ENCODE data around the gene CTF1. TPM values are rescaled to one million over a fixed set of nuclear protein-coding genes. Genes with fewer than 3 reads are reported as not detected.
A peak's percentile ranks its signal among the peaks of the same experiment; 100 is the strongest.
"Not testable (repeated sequence)": the region's sequence is repeated elsewhere in the genome, so short reads cannot be mapped to it uniquely, and the experiment has no call there.

CTF1 gene
- 0.38 TPM for total RNA-seq
- polyA plus RNA-seq: 3.8 TPM
- long read RNA-seq, donor 1: 0 reads
- long read RNA-seq, donor 2: 0 reads
- long read RNA-seq, donor 3: 0 reads
- long read RNA-seq, donor 4: 0 reads
- long read RNA-seq, donor 5, partial matches to known transcripts: 6 of 7 reads
- long read RNA-seq, donor 5, other reads (novel, unspliced or antisense): 0 of 7 reads
- long read RNA-seq, donor 6: 0 reads
- long read RNA-seq, donor 7, partial matches to known transcripts: 0 of 1 reads
- long read RNA-seq, donor 7, other reads (novel, unspliced or antisense): 0 of 1 reads
- long read RNA-seq, donor 8, partial matches to known transcripts: 0 of 1 reads
- long read RNA-seq, donor 8, other reads (novel, unspliced or antisense): 0 of 1 reads
- long read RNA-seq, donor 9, partial matches to known transcripts: 0 of 1 reads
- long read RNA-seq, donor 9, other reads (novel, unspliced or antisense): 0 of 1 reads
- long read RNA-seq, donor 10, partial matches to known transcripts: 0 of 1 reads
- long read RNA-seq, donor 10, other reads (novel, unspliced or antisense): 0 of 1 reads

GRCh38 chr16:30896261-30896888 is at the start of gene CTF1:
CTF1 (plus strand) TSS chr16:30896614; CDS start chr16:30896644, 30 bp downstream.
- Histone ChIP-seq H3K4me1 (ENCODE audit: control insufficient read depth in 2 of 2, insufficient read depth in 2 of 2, low read length in 2 of 2) (peaks cover 22 to 44% of the 10 kb centered on the region in 2 donors), H3K4me3 (ENCODE audit: low read length in 2 of 2) (peak within 1 kb of the TSS; percentile 60 to 61), H3K27ac (ENCODE audit: low read depth in 1 of 2, low read length in 1 of 2) (peak within 1 kb of the TSS; percentile 92 to 95), H3K9me3 (ENCODE audit: control insufficient read depth in 2 of 2, insufficient read depth in 1 of 2, low read length in 1 of 2) (no peaks in the 10 kb centered on the region), H3K27me3 (ENCODE audit: control insufficient read depth in 2 of 2, insufficient read depth in 1 of 2, low read length in 1 of 2) (no peaks in the 10 kb centered on the region), H3K36me3 (ENCODE audit: control insufficient read depth in 2 of 2, insufficient read depth in 2 of 2, low read length in 1 of 2) (peaks cover 0 to 8% of the 10 kb centered on the region in 2 donors)
- WGBS: 26% methylated on average over 31 of the region's 31 CpGs
- peak in 1 of 9 donors; percentile 54 for DNase-seq (ENCODE audit: low read depth in 6 of 9, low spot score in 9 of 9)

- Histone ChIP-seq H3K9me3 (ENCODE audit: control insufficient read depth in 2 of 2, insufficient read depth in 1 of 2, low read length in 1 of 2) (no peaks in the 10 kb centered on the region), H3K36me3 (ENCODE audit: control insufficient read depth in 2 of 2, insufficient read depth in 2 of 2, low read length in 1 of 2) (no peaks in the 10 kb centered on the region), H3K27me3 (ENCODE audit: control insufficient read depth in 2 of 2, insufficient read depth in 1 of 2, low read length in 1 of 2) (no peaks in the 10 kb centered on the region), H3K4me3 (ENCODE audit: low read length in 2 of 2) (no peak overlapping the region), H3K4me1 (ENCODE audit: control insufficient read depth in 2 of 2, insufficient read depth in 2 of 2, low read length in 2 of 2) (peaks cover 5 to 25% of the 10 kb centered on the region in 2 donors), H3K27ac (ENCODE audit: low read depth in 1 of 2, low read length in 1 of 2) (no peak overlapping the region)
- DNase-seq (ENCODE audit: low read depth in 6 of 9, low spot score in 9 of 9): no peak
- WGBS: 98% methylated on average over 4 of the region's 4 CpGs
Observed at GRCh38 chr16:30846649-30847402, 49.6 kb upstream of the CTF1 start.

- Histone ChIP-seq H3K4me1 (ENCODE audit: control insufficient read depth in 2 of 2, insufficient read depth in 2 of 2, low read length in 2 of 2) (peaks cover 2 to 16% of the 10 kb centered on the region in 2 donors), H3K4me3 (ENCODE audit: low read length in 2 of 2) (no peak overlapping the region), H3K27me3 (ENCODE audit: control insufficient read depth in 2 of 2, insufficient read depth in 1 of 2, low read length in 1 of 2) (no peaks in the 10 kb centered on the region), H3K27ac (ENCODE audit: low read depth in 1 of 2, low read length in 1 of 2) (no peak overlapping the region), H3K36me3 (ENCODE audit: control insufficient read depth in 2 of 2, insufficient read depth in 2 of 2, low read length in 1 of 2) (no peaks in the 10 kb centered on the region), H3K9me3 (ENCODE audit: control insufficient read depth in 2 of 2, insufficient read depth in 1 of 2, low read length in 1 of 2) (no peaks in the 10 kb centered on the region)
- WGBS: 96% methylated on average over 1 of the region's 1 CpG
- DNase-seq (ENCODE audit: low read depth in 6 of 9, low spot score in 9 of 9): no peak
Observed at GRCh38 chr16:30850246-30850645, 46.2 kb upstream of the CTF1 start.

- no peak overlapping the region for H3K27ac ChIP-seq (ENCODE audit: low read depth in 1 of 2, low read length in 1 of 2)
- H3K27me3 ChIP-seq (ENCODE audit: control insufficient read depth in 2 of 2, insufficient read depth in 1 of 2, low read length in 1 of 2): no peaks in the 10 kb centered on the region
- no peaks in the 10 kb centered on the region for H3K9me3 ChIP-seq (ENCODE audit: control insufficient read depth in 2 of 2, insufficient read depth in 1 of 2, low read length in 1 of 2)
- H3K4me3 ChIP-seq (ENCODE audit: low read length in 2 of 2): no peak overlapping the region
- H3K36me3 ChIP-seq (ENCODE audit: control insufficient read depth in 2 of 2, insufficient read depth in 2 of 2, low read length in 1 of 2): no peaks in the 10 kb centered on the region
- no peaks in the 10 kb centered on the region for H3K4me1 ChIP-seq (ENCODE audit: control insufficient read depth in 2 of 2, insufficient read depth in 2 of 2, low read length in 2 of 2)
- whole genome bisulfite sequencing: 96% methylated on average over 2 of the region's 2 CpGs
- no peak for DNase-seq (ENCODE audit: low read depth in 6 of 9, low spot score in 9 of 9)
Observed at GRCh38 chr16:30853758-30854157, 42.7 kb upstream of the CTF1 start.

- no peaks in the 10 kb centered on the region for H3K36me3 ChIP-seq (ENCODE audit: control insufficient read depth in 2 of 2, insufficient read depth in 2 of 2, low read length in 1 of 2)
- DNase-seq (ENCODE audit: low read depth in 6 of 9, low spot score in 9 of 9): no peak
- WGBS: 97% methylated on average over 3 of the region's 3 CpGs
- H3K9me3 ChIP-seq (ENCODE audit: control insufficient read depth in 2 of 2, insufficient read depth in 1 of 2, low read length in 1 of 2): no peaks in the 10 kb centered on the region
- no peaks in the 10 kb centered on the region for H3K27me3 ChIP-seq (ENCODE audit: control insufficient read depth in 2 of 2, insufficient read depth in 1 of 2, low read length in 1 of 2)
- H3K4me3 ChIP-seq (ENCODE audit: low read length in 2 of 2): no peak overlapping the region
- no peak overlapping the region for H3K27ac ChIP-seq (ENCODE audit: low read depth in 1 of 2, low read length in 1 of 2)
- H3K4me1 ChIP-seq (ENCODE audit: control insufficient read depth in 2 of 2, insufficient read depth in 2 of 2, low read length in 2 of 2): no peaks in the 10 kb centered on the region
Observed at GRCh38 chr16:30858111-30858495, 38.3 kb upstream of the CTF1 start.

- H3K36me3 ChIP-seq (ENCODE audit: control insufficient read depth in 2 of 2, insufficient read depth in 2 of 2, low read length in 1 of 2): no peaks in the 10 kb centered on the region
- H3K4me3 ChIP-seq (ENCODE audit: low read length in 2 of 2): no peak overlapping the region
- H3K4me1 ChIP-seq (ENCODE audit: control insufficient read depth in 2 of 2, insufficient read depth in 2 of 2, low read length in 2 of 2): no peaks in the 10 kb centered on the region
- H3K9me3 ChIP-seq (ENCODE audit: control insufficient read depth in 2 of 2, insufficient read depth in 1 of 2, low read length in 1 of 2): no peaks in the 10 kb centered on the region
- H3K27ac ChIP-seq (ENCODE audit: low read depth in 1 of 2, low read length in 1 of 2): no peak overlapping the region
- 93% methylated on average over 4 of the region's 4 CpGs for WGBS
- H3K27me3 ChIP-seq (ENCODE audit: control insufficient read depth in 2 of 2, insufficient read depth in 1 of 2, low read length in 1 of 2): no peaks in the 10 kb centered on the region
- DNase-seq (ENCODE audit: low read depth in 6 of 9, low spot score in 9 of 9): no peak
Observed at GRCh38 chr16:30858829-30859423, 37.5 kb upstream of the CTF1 start.

GRCh38 chr16:30860729-30861128 is 35.7 kb upstream of the CTF1 start:
- H3K4me3 ChIP-seq (ENCODE audit: low read length in 2 of 2); H3K36me3 ChIP-seq (ENCODE audit: control insufficient read depth in 2 of 2, insufficient read depth in 2 of 2, low read length in 1 of 2); H3K9me3 ChIP-seq (ENCODE audit: control insufficient read depth in 2 of 2, insufficient read depth in 1 of 2, low read length in 1 of 2); H3K27ac ChIP-seq (ENCODE audit: low read depth in 1 of 2, low read length in 1 of 2); DNase-seq (ENCODE audit: low read depth in 6 of 9, low spot score in 9 of 9); H3K4me1 ChIP-seq (ENCODE audit: control insufficient read depth in 2 of 2, insufficient read depth in 2 of 2, low read length in 2 of 2); H3K27me3 ChIP-seq (ENCODE audit: control insufficient read depth in 2 of 2, insufficient read depth in 1 of 2, low read length in 1 of 2): not testable (repeated sequence)
- WGBS: 95% methylated on average over 7 of the region's 7 CpGs

- not testable (repeated sequence) for H3K27ac ChIP-seq (ENCODE audit: low read depth in 1 of 2, low read length in 1 of 2); H3K4me1 ChIP-seq (ENCODE audit: control insufficient read depth in 2 of 2, insufficient read depth in 2 of 2, low read length in 2 of 2); H3K36me3 ChIP-seq (ENCODE audit: control insufficient read depth in 2 of 2, insufficient read depth in 2 of 2, low read length in 1 of 2); DNase-seq (ENCODE audit: low read depth in 6 of 9, low spot score in 9 of 9); H3K9me3 ChIP-seq (ENCODE audit: control insufficient read depth in 2 of 2, insufficient read depth in 1 of 2, low read length in 1 of 2); H3K4me3 ChIP-seq (ENCODE audit: low read length in 2 of 2); H3K27me3 ChIP-seq (ENCODE audit: control insufficient read depth in 2 of 2, insufficient read depth in 1 of 2, low read length in 1 of 2)
- 100% methylated on average over 3 of the region's 3 CpGs for WGBS
Observed at GRCh38 chr16:30863178-30863577, 33.2 kb upstream of the CTF1 start.

All from thymus (tissue), 14 donors.